HCT116 (cell line): Measurements from ENCODE around the gene ERLEC1. TPM values are rescaled to one million over a fixed set of nuclear protein-coding genes. Genes with fewer than 3 reads are reported as not detected.

Source experiments
- ATAC-seq: fragments of 200-7000 bp; cut with Tn5 transposase; 2 replicates; pipeline ENCODE4 v1.9.1; 2020; ENCODE audit warnings: mild to moderate bottlenecking, moderate library complexity
- BruUV-seq: library from RNA; stranded (reverse); fragments of 400-500 nt; replicated peaks from 2 replicates; lab custom pipeline; 2021; lab: Mats Ljungman, UMichigan
- CTCF ChIA-PET: fragments of 300-600 bp; sonication (Branson Sonifier 250); formaldehyde crosslinking; loops from one replicate; lab custom pipeline; 2021; ENCODE audit warnings: antibody characterized with exemption; lab: Charles Lee
- POLR2A ChIA-PET: fragments of 300-600, 350-600 bp; sonication (Branson Sonifier 250); formaldehyde crosslinking; loops from one replicate; lab custom pipeline; 2021; ENCODE audit warnings: antibody characterized with exemption; lab: Charles Lee
- RAD21 ChIA-PET, 2 experiments: fragments of 300-600 bp; sonication (Branson Sonifier 250); formaldehyde crosslinking; loops; one replicate each; lab custom pipeline; 2023; ENCODE audit warnings: low total read pairs in 2 of 2; ENCODE audit not compliant: uncharacterized antibody in 2 of 2, unreplicated experiment in 2 of 2, low non-redundant PET in 1 of 2; lab: Charles Lee
- DNase-seq: peaks from one replicate; pipeline ENCODE4 v3.0.0-alpha.2; 2010; ENCODE audit warnings: low read depth, low spot score
- H2AFZ ChIP-seq: fragments of 200-600 bp; shearing (Covaris generic), sonication (generic); 2 replicates; pipeline ENCODE4 v1.6.1; 2017; ENCODE audit warnings: low read depth, mixed run types, mixed read lengths, antibody characterized with exemption, low read length; ENCODE audit not compliant: poor library complexity, severe bottlenecking
- H3K27ac ChIP-seq: 2 replicates; pipeline ENCODE4 v1.5.1; 2012; ENCODE audit warnings: low read depth, low read length
- H3K27me3 ChIP-seq: fragments of 200-600 bp; sonication (generic); 2 replicates; pipeline ENCODE4 v1.6.1; 2016; ENCODE audit warnings: mixed run types, low read length, mixed read lengths; ENCODE audit not compliant: insufficient read depth
- H3K36me3 ChIP-seq, 2 experiments: fragments of 200-500 bp in 1 of 2; fragments of 200-600 bp in 1 of 2; sonication (Bioruptor generic) in 1 of 2; sonication (generic) in 1 of 2; 2 replicates each; pipeline versions ENCODE4 v1.5.1 to v1.6.1; 2014 to 2016; ENCODE audit warnings: low read length in 2 of 2, inconsistent platforms in 1 of 2, mixed read lengths in 1 of 2, mixed run types in 1 of 2; ENCODE audit not compliant: insufficient read depth in 2 of 2, control insufficient read depth in 1 of 2
- H3K4me1 ChIP-seq, 2 experiments: fragments of 200-600 bp in 1 of 2; sonication (generic) in 1 of 2; 2 replicates each; pipeline versions ENCODE4 v1.5.1 to v1.6.1; 2012 to 2017; ENCODE audit warnings: low read length in 2 of 2, inconsistent platforms in 1 of 2, mild to moderate bottlenecking in 1 of 2, mixed read lengths in 1 of 2, mixed run types in 1 of 2, moderate library complexity in 1 of 2; ENCODE audit not compliant: insufficient read depth in 2 of 2, control insufficient read depth in 1 of 2
- H3K4me2 ChIP-seq: fragments of 200-600 bp; sonication (generic); 2 replicates; pipeline ENCODE4 v1.6.1; 2017; ENCODE audit warnings: mixed run types, low read length, mixed read lengths
- H3K4me3 ChIP-seq, 2 experiments: fragments of 200-600 bp in 1 of 2; sonication (generic) in 1 of 2; replicated peaks in 1 of 2; 2 replicates each; pipeline ENCODE4 v1.5.1; 2011 to 2016; ENCODE audit warnings: low read length in 2 of 2, control low read depth in 1 of 2, low read depth in 1 of 2, mild to moderate bottlenecking in 1 of 2, mixed read lengths in 1 of 2, mixed run types in 1 of 2
- H3K79me2 ChIP-seq: fragments of 200-600 bp; sonication (generic); 2 replicates; pipeline ENCODE4 v1.6.1; 2017; ENCODE audit warnings: mild to moderate bottlenecking, mixed run types, low read length, moderate library complexity, mixed read lengths; ENCODE audit not compliant: insufficient read depth
- H3K9ac ChIP-seq: fragments of 200-600 bp; sonication (generic); 2 replicates; pipeline ENCODE4 v1.6.1; 2016; ENCODE audit warnings: low read length, mixed read lengths
- H3K9me2 ChIP-seq: fragments of 200-600 bp; sonication (generic), shearing (Covaris generic); 2 replicates; pipeline ENCODE4 v1.6.1; 2017; ENCODE audit warnings: mixed run types, mild to moderate bottlenecking, moderate library complexity; ENCODE audit not compliant: insufficient read depth
- H3K9me3 ChIP-seq, 2 experiments: fragments of 200-500 bp in 1 of 2; fragments of 200-600 bp in 1 of 2; sonication (Bioruptor generic) in 1 of 2; sonication (generic) in 1 of 2; 2 replicates each; pipeline ENCODE4 v1.6.1; 2014 to 2017; ENCODE audit warnings: low read length in 2 of 2, mixed read lengths in 2 of 2, inconsistent platforms in 1 of 2, low read depth in 1 of 2, mild to moderate bottlenecking in 1 of 2, mixed run types in 1 of 2, moderate library complexity in 1 of 2; ENCODE audit not compliant: control insufficient read depth in 1 of 2, insufficient read depth in 1 of 2
- H4K20me1 ChIP-seq: fragments of 200-600 bp; sonication (generic), shearing (Covaris generic); 2 replicates; pipeline ENCODE4 v1.6.1; 2017; ENCODE audit warnings: mixed run types, mild to moderate bottlenecking, moderate library complexity; ENCODE audit not compliant: insufficient read depth
- ATF3 ChIP-seq: IDR thresholded peaks from 2 replicates; pipeline ENCODE4 v1.6.1; 2012
- CTCF ChIP-seq, 3 experiments: fragments of 200-600 bp in 1 of 3; sonication (generic) in 1 of 3; IDR thresholded peaks in 2 of 3; conservative IDR thresholded peaks in 1 of 3; 2 replicates each; pipeline ENCODE4 v1.5.1; 2012 to 2017; ENCODE audit warnings: low read depth in 2 of 3, low read length in 2 of 3, antibody characterized with exemption in 1 of 3, borderline replicate concordance in 1 of 3, control low read depth in 1 of 3, mild to moderate bottlenecking in 1 of 3, mixed read lengths in 1 of 3, mixed run types in 1 of 3, moderate library complexity in 1 of 3; ENCODE audit not compliant: insufficient read depth in 1 of 3
- ELF1 ChIP-seq: IDR thresholded peaks from 2 replicates; pipeline ENCODE4 v1.6.1; 2012; ENCODE audit warnings: low read depth, borderline replicate concordance
- EZH2 ChIP-seq: fragments of 200-600 bp; sonication (generic); IDR thresholded peaks from 2 replicates; pipeline ENCODE4 v1.6.1; 2017; ENCODE audit warnings: antibody characterized with exemption, mixed run types
- JUND ChIP-seq: IDR thresholded peaks from 2 replicates; pipeline ENCODE4 v1.6.1; 2012
- MAX ChIP-seq: IDR thresholded peaks from 2 replicates; pipeline ENCODE4 v1.6.1; 2012
- SRF ChIP-seq: IDR thresholded peaks from 2 replicates; pipeline ENCODE4 v1.6.1; 2012; ENCODE audit warnings: low read depth
- YY1 ChIP-seq: IDR thresholded peaks from 2 replicates; pipeline ENCODE4 v1.6.1; 2011; ENCODE audit warnings: low read length, low read depth, moderate library complexity, mild to moderate bottlenecking; ENCODE audit not compliant: insufficient replicate concordance; ENCODE audit errors: extremely low read depth
- intact Hi-C: fragments of 100-400 bp; cut with micrococcal nuclease; formaldehyde crosslinking; loops from 2 replicates; pipeline ENCODE4 v1.10.0; 2022
- total RNA-seq: library from RNA; stranded (reverse); gene quantifications from one replicate; pipeline ENCODE4 v1.2.1, GENCODE V29; 2021; ENCODE audit not compliant: unreplicated experiment

The ERLEC1 gene
- total RNA-seq, 1 experiment from 2014 or later: 26.9 TPM

- Histone ChIP-seq H3K9me3 (no peaks in the 10 kb centered on the region), H3K9me2 (no peaks in the 10 kb centered on the region), H3K9ac (no peak overlapping the region), H3K79me2 (no peaks in the 10 kb centered on the region), H3K4me1 (no peaks in the 10 kb centered on the region), H3K27me3 (no peaks in the 10 kb centered on the region), H4K20me1 (no peaks in the 10 kb centered on the region), H3K4me3 (no peak overlapping the region), H3K36me3 (no peaks in the 10 kb centered on the region), H2AFZ (no peak overlapping the region), H3K4me2 (no peak overlapping the region)
- no peak for DNase-seq
- ATAC-seq: no peak
- CTCF ChIA-PET: no interaction called here
- BruUV-seq: no TSS peak
- intact Hi-C loops: no loop called here
- TF ChIP-seq ELF1: no peak
- no peak for TF ChIP-seq MAX
- no peak for TF ChIP-seq JUND
- TF ChIP-seq EZH2: no peak
- no peak for TF ChIP-seq CTCF (IDR thresholded peaks at IDR 0.05 in 2 of 3, conservative IDR thresholded peaks at IDR 0.05 in 1 of 3; ENCODE audit: borderline replicate concordance in 1 of 3, insufficient read depth in 1 of 3, low read depth in 2 of 3, low read length in 2 of 3)
- no peak for TF ChIP-seq YY1
- no peak for TF ChIP-seq SRF
- no peak for TF ChIP-seq ATF3
- TF ChIP-seq, all 23 proteins: peak for 0
- no peak overlapping the region for H3K27ac ChIP-seq
- ChIA-PET POLR2A (no interaction called here), RAD21 (no interaction called here)
These were observed 42.3 kb upstream of the ERLEC1 start for GRCh38 chr2:53744395-53745065.
